ENCODE results near the gene PCSK7.

DNA sequence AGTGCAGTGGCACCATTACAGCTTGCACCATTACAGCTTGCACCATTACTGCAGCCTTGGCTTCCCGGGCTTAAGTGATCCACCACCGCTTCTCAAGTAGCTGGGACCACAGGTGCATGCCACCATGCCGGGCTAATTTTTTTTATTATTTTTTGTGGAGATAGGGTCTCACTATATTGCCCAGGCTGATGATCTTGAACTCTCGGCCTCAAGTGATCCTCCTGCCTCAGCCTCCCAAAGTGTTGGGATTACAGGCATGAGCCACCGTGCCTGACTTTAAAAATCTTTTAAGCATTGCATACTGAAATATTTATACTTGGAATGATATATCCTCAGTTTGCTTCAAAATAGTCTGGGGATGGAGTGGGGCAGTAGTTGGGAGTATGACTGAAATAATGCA, 77.4 kb downstream of the PCSK7 start:
- TF ChIP-seq BHLHE40 (IDR thresholded peaks at IDR 0.05; ENCODE audit: borderline replicate concordance) (no peak), ARNT (IDR thresholded peaks at IDR 0.05) (no peak), SUZ12 (IDR thresholded peaks at IDR 0.05) (no peak), ELF4 (IDR thresholded peaks at IDR 0.05) (no peak), SP1 (IDR thresholded peaks at IDR 0.05) (no peak), TARDBP (IDR thresholded peaks at IDR 0.05) (no peak), ZNF384 (IDR thresholded peaks at IDR 0.05) (no peak), FOXA1 (IDR thresholded peaks at IDR 0.05) (no peak), HDGF (IDR thresholded peaks at IDR 0.05; ENCODE audit: borderline replicate concordance) (no peak), NFRKB (IDR thresholded peaks at IDR 0.05) (no peak), FOXM1 (IDR thresholded peaks at IDR 0.05; ENCODE audit: borderline replicate concordance) (no peak), FOXK2 (IDR thresholded peaks at IDR 0.05) (no peak), PKNOX1 (IDR thresholded peaks at IDR 0.05) (no peak)
